NB4 (cell line): ENCODE measurements around the gene SOBP.

ENCODE experiments used
- MYC ChIP-seq: IDR thresholded peaks from 2 replicates; pipeline ENCODE4 v1.6.1; 2011; ENCODE audit warnings: low read depth, low read length
- POLR2A ChIP-seq: IDR thresholded peaks from 2 replicates; pipeline ENCODE4 v1.6.1; 2011; ENCODE audit warnings: mild to moderate bottlenecking; ENCODE audit not compliant: insufficient read length; ENCODE audit errors: extremely low read depth
- TF ChIP-seq, protein P1 (sequence below): IDR thresholded peaks from one replicate; pipeline ENCODE4 v1.5.1; 2012; ENCODE audit warnings: low read depth, low read length

DNA sequence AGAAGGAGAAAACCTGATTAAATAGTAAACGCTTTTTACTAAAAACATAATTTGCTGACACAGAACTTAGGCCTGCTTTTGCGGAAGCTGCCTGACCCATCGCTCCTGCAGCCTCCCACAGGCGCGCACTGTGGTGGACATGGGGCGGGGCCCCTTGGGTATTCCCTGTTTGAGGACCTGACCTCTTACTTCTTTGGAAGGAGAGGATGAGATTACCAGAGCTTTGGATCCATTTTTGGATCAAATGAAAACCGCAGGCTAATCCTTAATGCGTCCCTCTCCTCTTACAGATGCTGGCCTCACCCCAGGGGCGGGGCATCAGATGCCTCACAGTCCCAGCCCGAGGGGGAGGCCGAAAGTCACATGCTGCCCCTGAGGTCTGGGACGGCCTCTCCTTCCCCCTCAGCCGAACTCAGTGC lies 183.2 kb downstream of the SOBP start:
- TF ChIP-seq, protein P1, sequence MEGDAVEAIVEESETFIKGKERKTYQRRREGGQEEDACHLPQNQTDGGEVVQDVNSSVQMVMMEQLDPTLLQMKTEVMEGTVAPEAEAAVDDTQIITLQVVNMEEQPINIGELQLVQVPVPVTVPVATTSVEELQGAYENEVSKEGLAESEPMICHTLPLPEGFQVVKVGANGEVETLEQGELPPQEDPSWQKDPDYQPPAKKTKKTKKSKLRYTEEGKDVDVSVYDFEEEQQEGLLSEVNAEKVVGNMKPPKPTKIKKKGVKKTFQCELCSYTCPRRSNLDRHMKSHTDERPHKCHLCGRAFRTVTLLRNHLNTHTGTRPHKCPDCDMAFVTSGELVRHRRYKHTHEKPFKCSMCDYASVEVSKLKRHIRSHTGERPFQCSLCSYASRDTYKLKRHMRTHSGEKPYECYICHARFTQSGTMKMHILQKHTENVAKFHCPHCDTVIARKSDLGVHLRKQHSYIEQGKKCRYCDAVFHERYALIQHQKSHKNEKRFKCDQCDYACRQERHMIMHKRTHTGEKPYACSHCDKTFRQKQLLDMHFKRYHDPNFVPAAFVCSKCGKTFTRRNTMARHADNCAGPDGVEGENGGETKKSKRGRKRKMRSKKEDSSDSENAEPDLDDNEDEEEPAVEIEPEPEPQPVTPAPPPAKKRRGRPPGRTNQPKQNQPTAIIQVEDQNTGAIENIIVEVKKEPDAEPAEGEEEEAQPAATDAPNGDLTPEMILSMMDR, result no peak
- TF ChIP-seq POLR2A (no peak), MYC (no peak)
